Esophagus muscularis mucosa (tissue), 4 donors: ENCODE measurements around the gene ARL13B. TPM values are rescaled to one million over a fixed set of nuclear protein-coding genes. Genes with fewer than 3 reads are reported as not detected.

ENCODE experiments used
- DNase-seq: peaks from one replicate; pipeline ENCODE4 v3.0.0-alpha.2; 2017; ENCODE audit errors: extremely low spot score
- H3K27ac ChIP-seq, 4 donors: fragments of 200-600 bp; sonication (generic); replicated peaks in 1 of 4; 1 replicate in 3 of 4; 2 replicates in 1 of 4; pipeline ENCODE4 v1.5.1; 2016 to 2019; ENCODE audit warnings: mild to moderate bottlenecking in 1 of 4
- H3K27me3 ChIP-seq, 4 donors: fragments of 200-600 bp; sonication (generic); one replicate each; pipeline versions ENCODE4 v1.5.1 to v1.6.0; 2016 to 2019
- H3K36me3 ChIP-seq, 4 donors: fragments of 200-600 bp; sonication (generic); one replicate each; pipeline ENCODE4 v1.5.1; 2016 to 2019
- H3K4me1 ChIP-seq, 4 donors: fragments of 200-600 bp; sonication (generic); one replicate each; pipeline ENCODE4 v1.5.1; 2016 to 2019
- H3K4me3 ChIP-seq, 4 donors: fragments of 200-600 bp; sonication (generic); 1 replicate in 2 of 4; 2 replicates in 2 of 4; pipeline ENCODE4 v1.5.1; 2016 to 2019; ENCODE audit warnings: mild to moderate bottlenecking in 4 of 4, moderate library complexity in 1 of 4
- H3K9me3 ChIP-seq, 4 donors: fragments of 200-600 bp; sonication (generic); 1 replicate in 3 of 4; 2 replicates in 1 of 4; pipeline ENCODE4 v1.5.1; 2016 to 2019
- CTCF ChIP-seq, 3 experiments: fragments of 200-600 bp in 2 of 3; fragments of 450-650 bp in 1 of 3; sonication (generic) in 2 of 3; IDR thresholded peaks; one replicate each; pipeline ENCODE4 v1.5.1; 2017 to 2019; ENCODE audit warnings: antibody characterized with exemption in 3 of 3, mild to moderate bottlenecking in 2 of 3, moderate library complexity in 1 of 3
- EP300 ChIP-seq: sonication (generic); formaldehyde crosslinking; IDR thresholded peaks from one replicate; pipeline ENCODE4 v1.6.1; 2017; ENCODE audit warnings: antibody characterized with exemption
- POLR2A ChIP-seq: fragments of 450-650 bp; IDR thresholded peaks from one replicate; pipeline ENCODE4 v1.6.1; 2017; ENCODE audit warnings: antibody characterized with exemption, moderate library complexity, mild to moderate bottlenecking, low read depth
- POLR2AphosphoS5 ChIP-seq, 2 donors: sonication (generic); formaldehyde crosslinking; IDR thresholded peaks; one replicate each; pipeline ENCODE4 v1.6.1; 2017; ENCODE audit warnings: antibody characterized with exemption in 2 of 2
- WGBS: methylation state at CpG from one replicate; pipeline ENCODE4 v1.1.5; 2018; 5-methylcytosine and 5-hydroxymethylcytosine counted together
- intact Hi-C: fragments of 100-400 bp; cut with DNase I; formaldehyde crosslinking; loops from one replicate; pipeline ENCODE4 v1.15.1; 2023
- total RNA-seq, 4 donors: library from RNA; depleted of rRNA; stranded (reverse); fragments of >200 nt; gene quantifications; one replicate each; pipeline versions ENCODE4 v1.1.0 to v1.2.1, GENCODE V29; 2016

ARL13B gene
- total RNA-seq, 4 donors from 2014 or later, result 11.8 to 17.0 (median 14.6) TPM

- Histone ChIP-seq H3K27me3 (no peaks in the 10 kb centered on the region), H3K27ac (no peak overlapping the region), H3K9me3 (no peaks in the 10 kb centered on the region), H3K4me3 (no peak overlapping the region), H3K36me3 (peaks cover 0 to 13% (median 6%) of the 10 kb centered on the region in 4 donors), H3K4me1 (no peaks in the 10 kb centered on the region)
- no peak for DNase-seq
- no peak for TF ChIP-seq CTCF (IDR thresholded peaks at IDR 0.05)
- TF ChIP-seq EP300, result no peak
- no peak for TF ChIP-seq POLR2AphosphoS5 (IDR thresholded peaks at IDR 0.05)
- TF ChIP-seq POLR2A, result no peak
- intact Hi-C loops, result no loop called here
- WGBS, result 85% methylated on average over 3 of the region's 3 CpGs
Measured at GRCh38 chr3:93994056-93994455, 14.1 kb downstream of the ARL13B start.

- no peaks in the 10 kb centered on the region for H3K27me3 ChIP-seq
- H3K27ac ChIP-seq, result no peak overlapping the region
- intact Hi-C loops, result no loop called here
- peaks cover 0 to 6% (median 2%) of the 10 kb centered on the region in 4 donors for H3K4me1 ChIP-seq
- DNase-seq, result no peak
- 75% methylated on average over 1 of the region's 1 CpG for WGBS
- no peaks in the 10 kb centered on the region for H3K9me3 ChIP-seq
- no peak for TF ChIP-seq POLR2AphosphoS5 (IDR thresholded peaks at IDR 0.05)
- no peak for TF ChIP-seq POLR2A
- TF ChIP-seq EP300, result no peak
- TF ChIP-seq CTCF (IDR thresholded peaks at IDR 0.05), result no peak
- H3K4me3 ChIP-seq, result no peak overlapping the region
- peaks cover 0 to 13% (median 6%) of the 10 kb centered on the region in 4 donors for H3K36me3 ChIP-seq
Measured at GRCh38 chr3:94001191-94001590, 21.2 kb downstream of the ARL13B start.

- WGBS, result 76% methylated on average over 3 of the region's 3 CpGs
- intact Hi-C loops, result no loop called here
- Histone ChIP-seq H3K9me3 (no peaks in the 10 kb centered on the region), H3K27ac (no peak overlapping the region), H3K4me1 (peaks cover 0 to 6% (median 2%) of the 10 kb centered on the region in 4 donors), H3K36me3 (peaks cover 0 to 8% (median 3%) of the 10 kb centered on the region in 4 donors), H3K27me3 (no peaks in the 10 kb centered on the region), H3K4me3 (no peak overlapping the region)
- no peak for DNase-seq
- TF ChIP-seq POLR2A (no peak), POLR2AphosphoS5 (IDR thresholded peaks at IDR 0.05) (no peak), CTCF (IDR thresholded peaks at IDR 0.05) (no peak), EP300 (no peak)
Measured at GRCh38 chr3:94001827-94002495, 22.0 kb downstream of the ARL13B start.

GRCh38 chr3:94004301-94004910 is 24.5 kb downstream of the ARL13B start:
- intact Hi-C loops, result no loop called here
- Histone ChIP-seq H3K27me3 (no peaks in the 10 kb centered on the region), H3K27ac (no peak overlapping the region), H3K9me3 (no peaks in the 10 kb centered on the region), H3K4me1 (peaks cover 0 to 13% (median 10%) of the 10 kb centered on the region in 4 donors), H3K4me3 (peak overlapping the region; percentile 21 to 46 (median 40)), H3K36me3 (no peaks in the 10 kb centered on the region)
- TF ChIP-seq EP300 (no peak), CTCF (IDR thresholded peaks at IDR 0.05) (peak; percentile 67 to 81 (median 72))
- DNase-seq, result no peak
- 1% methylated on average over 4 of the region's 4 CpGs for WGBS
